ENCODE measurements around the gene C10orf143.
A peak's percentile ranks its signal among the peaks of the same experiment; 100 is the strongest.

Gene C10orf143

GRCh38 chr10:130073912-130074311 lies 36.7 kb downstream of the C10orf143 start:
- intact Hi-C loops (cut with DNase I; ENCODE audit: low total_unique reads) = no loop called here

GRCh38 chr10:130072247-130072646 lies 38.4 kb downstream of the C10orf143 start:
- no peak overlapping the region for H3K27ac ChIP-seq
- no peak for TF ChIP-seq CTCF (IDR thresholded peaks at IDR 0.05)
- no peak for DNase-seq
- H3K36me3 ChIP-seq = peaks cover 17 to 30% (median 20%) of the 10 kb centered on the region in 3 donors
- H3K4me1 ChIP-seq = no peaks in the 10 kb centered on the region
- no peak overlapping the region for H3K4me3 ChIP-seq
- H3K27me3 ChIP-seq = no peaks in the 10 kb centered on the region
- intact Hi-C loops (cut with DNase I; ENCODE audit: low total_unique reads) = no loop called here
- H3K9me3 ChIP-seq = no peaks in the 10 kb centered on the region

More at GRCh38 chr10:130073912-130074311, 36.7 kb downstream of the C10orf143 start:
- H3K36me3 ChIP-seq = peaks cover 11 to 22% (median 20%) of the 10 kb centered on the region in 3 donors
- no peak overlapping the region for H3K27ac ChIP-seq
- TF ChIP-seq CTCF (IDR thresholded peaks at IDR 0.05) = no peak
- no peaks in the 10 kb centered on the region for H3K9me3 ChIP-seq
- DNase-seq = no peak
- no peak overlapping the region for H3K4me3 ChIP-seq
- H3K27me3 ChIP-seq = no peaks in the 10 kb centered on the region
- no peaks in the 10 kb centered on the region for H3K4me1 ChIP-seq

GRCh38 chr10:130067893-130068292 lies 42.7 kb downstream of the C10orf143 start:
- Histone ChIP-seq H3K9me3 (no peaks in the 10 kb centered on the region), H3K4me3 (no peak overlapping the region), H3K27me3 (no peaks in the 10 kb centered on the region), H3K4me1 (no peaks in the 10 kb centered on the region), H3K36me3 (peaks cover 6 to 25% (median 10%) of the 10 kb centered on the region in 3 donors), H3K27ac (no peak overlapping the region)
- no peak for TF ChIP-seq CTCF (IDR thresholded peaks at IDR 0.05)
- peak in 1 of 2 donors; percentile 37 for DNase-seq
- intact Hi-C loops (cut with DNase I; ENCODE audit: low total_unique reads) = no loop called here

- DNase-seq = peak in 1 of 2 donors; percentile 15
- no peak overlapping the region for H3K4me3 ChIP-seq
- peaks cover 6 to 26% (median 6%) of the 10 kb centered on the region in 3 donors for H3K36me3 ChIP-seq
- intact Hi-C loops (cut with DNase I; ENCODE audit: low total_unique reads) = no loop called here
- H3K9me3 ChIP-seq = no peaks in the 10 kb centered on the region
- no peaks in the 10 kb centered on the region for H3K4me1 ChIP-seq
- H3K27me3 ChIP-seq = no peaks in the 10 kb centered on the region
- H3K27ac ChIP-seq = no peak overlapping the region
- no peak for TF ChIP-seq CTCF (IDR thresholded peaks at IDR 0.05)
Measured at GRCh38 chr10:130066743-130067142, 43.9 kb downstream of the C10orf143 start.

GRCh38 chr10:130065251-130065650 lies 45.4 kb downstream of the C10orf143 start:
- Histone ChIP-seq H3K27ac (no peak overlapping the region), H3K4me3 (no peak overlapping the region), H3K9me3 (no peaks in the 10 kb centered on the region), H3K4me1 (no peaks in the 10 kb centered on the region), H3K27me3 (no peaks in the 10 kb centered on the region), H3K36me3 (peaks cover 6 to 26% (median 6%) of the 10 kb centered on the region in 3 donors)
- intact Hi-C loops (cut with DNase I; ENCODE audit: low total_unique reads) = no loop called here
- peak in 1 of 2 donors; percentile 13 for DNase-seq
- TF ChIP-seq CTCF (IDR thresholded peaks at IDR 0.05) = no peak

- peaks cover 6 to 26% (median 6%) of the 10 kb centered on the region in 3 donors for H3K36me3 ChIP-seq
- DNase-seq = peak in 1 of 2 donors; percentile 35
- no peak for TF ChIP-seq CTCF (IDR thresholded peaks at IDR 0.05)
- no peaks in the 10 kb centered on the region for H3K4me1 ChIP-seq
- intact Hi-C loops (cut with DNase I; ENCODE audit: low total_unique reads) = no loop called here
- H3K27ac ChIP-seq = no peak overlapping the region
- H3K4me3 ChIP-seq = no peak overlapping the region
- H3K9me3 ChIP-seq = no peaks in the 10 kb centered on the region
- no peaks in the 10 kb centered on the region for H3K27me3 ChIP-seq
Measured at GRCh38 chr10:130064783-130065182, 45.8 kb downstream of the C10orf143 start.

All from tibial artery (tissue), 4 donors.